HG02610 (cell line): ENCODE measurements around the gene LEUTX.

ENCODE experiments used
- ATAC-seq: cut with Tn5 transposase; IDR thresholded peaks from one replicate; pipeline ENCODE4 v1.9.1; 2021; ENCODE audit warnings: mild to moderate bottlenecking, moderate library complexity; ENCODE audit not compliant: unreplicated experiment

LEUTX gene

GRCh38 chr19:39820696-39821095 lies 42.0 kb downstream of the LEUTX start:
- ATAC-seq = no peak

GRCh38 chr19:39823686-39824085 lies 45.0 kb downstream of the LEUTX start:
- no peak for ATAC-seq

- peak; percentile 89 for ATAC-seq
Measured at GRCh38 chr19:39824143-39825092, 45.8 kb downstream of the LEUTX start.

DNA sequence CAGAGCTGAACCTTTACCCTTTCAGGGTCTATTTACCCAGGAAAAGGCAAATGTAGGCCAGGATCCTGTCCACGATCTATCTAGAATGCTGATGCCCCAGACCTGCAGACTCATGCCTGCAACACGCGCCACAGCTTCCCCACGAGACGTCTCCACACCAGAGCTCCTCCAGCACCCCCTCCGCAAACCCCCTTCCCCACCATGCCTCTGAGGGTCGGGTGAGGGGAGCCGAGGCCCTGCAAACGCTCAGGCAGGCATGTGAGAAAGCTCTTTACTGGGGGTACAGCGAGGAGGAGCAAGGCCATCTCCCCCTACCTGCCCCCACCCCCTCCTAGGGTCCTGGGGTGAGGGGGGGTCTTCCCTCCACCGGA lies 46.4 kb downstream of the LEUTX start:
- no peak for ATAC-seq

GRCh38 chr19:39825531-39826076 lies 47.0 kb downstream of the LEUTX start:
- no peak for ATAC-seq

GRCh38 chr19:39826311-39826945 lies 47.8 kb downstream of the LEUTX start:
- no peak for ATAC-seq

GRCh38 chr19:39827216-39827615 lies 48.6 kb downstream of the LEUTX start:
- ATAC-seq = no peak

DNA sequence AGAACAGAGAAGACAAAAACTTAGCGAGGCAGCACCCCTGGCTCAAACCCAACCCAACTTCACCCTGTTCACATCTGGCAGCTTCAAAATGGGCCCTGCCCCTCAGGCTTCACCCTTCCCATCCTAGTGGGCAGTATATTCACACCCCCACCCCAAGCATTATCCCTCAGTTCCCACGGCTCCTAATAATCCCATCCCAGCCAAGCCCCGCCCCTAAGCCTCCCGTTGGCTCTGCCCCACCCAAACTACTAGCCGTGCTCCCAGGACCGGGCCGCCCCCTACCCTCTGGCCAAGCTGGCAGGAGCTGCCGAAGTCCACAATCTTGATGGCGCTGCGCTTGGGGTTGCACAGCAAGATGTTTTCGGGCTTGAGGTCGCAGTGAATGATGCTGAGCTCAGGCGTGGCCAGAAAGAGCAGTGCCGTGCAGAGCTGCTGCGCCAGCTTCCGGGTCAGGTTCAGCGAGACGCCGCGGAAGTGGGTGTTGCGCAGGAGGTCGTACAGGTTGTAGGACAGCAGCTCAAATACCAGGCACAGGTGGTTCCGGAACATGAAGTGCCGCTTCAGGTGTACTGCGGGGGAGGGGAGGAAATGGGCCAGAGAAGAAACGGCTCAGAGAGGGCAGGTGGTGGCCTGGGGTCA lies 49.5 kb downstream of the LEUTX start:
- ATAC-seq = no peak

GRCh38 chr19:39828654-39829032 lies 50.0 kb downstream of the LEUTX start:
- ATAC-seq = no peak

- ATAC-seq = no peak
Measured at GRCh38 chr19:39829702-39830275, 51.1 kb downstream of the LEUTX start.

- ATAC-seq = no peak
Measured at GRCh38 chr19:39830406-39830805, 51.8 kb downstream of the LEUTX start.

DNA sequence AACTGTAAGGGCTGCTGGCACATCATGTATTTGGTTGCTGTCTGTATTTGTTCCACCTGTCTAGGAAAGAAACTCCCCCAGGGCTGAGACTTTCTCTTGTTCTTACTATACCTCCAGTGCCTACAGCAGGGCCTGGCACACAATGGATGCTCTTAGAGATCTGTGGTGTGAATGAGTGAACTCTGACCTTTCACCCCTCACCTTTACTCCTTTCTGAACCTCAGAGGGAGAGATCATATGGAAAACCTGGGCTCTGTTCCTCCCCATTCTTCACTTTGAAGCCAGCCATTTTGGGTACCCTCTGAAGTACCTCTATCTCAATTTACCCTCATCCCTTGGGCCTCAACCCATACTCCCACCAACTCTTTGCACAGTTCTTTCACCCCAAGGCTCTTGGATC lies 52.2 kb downstream of the LEUTX start:
- no peak for ATAC-seq

DNA sequence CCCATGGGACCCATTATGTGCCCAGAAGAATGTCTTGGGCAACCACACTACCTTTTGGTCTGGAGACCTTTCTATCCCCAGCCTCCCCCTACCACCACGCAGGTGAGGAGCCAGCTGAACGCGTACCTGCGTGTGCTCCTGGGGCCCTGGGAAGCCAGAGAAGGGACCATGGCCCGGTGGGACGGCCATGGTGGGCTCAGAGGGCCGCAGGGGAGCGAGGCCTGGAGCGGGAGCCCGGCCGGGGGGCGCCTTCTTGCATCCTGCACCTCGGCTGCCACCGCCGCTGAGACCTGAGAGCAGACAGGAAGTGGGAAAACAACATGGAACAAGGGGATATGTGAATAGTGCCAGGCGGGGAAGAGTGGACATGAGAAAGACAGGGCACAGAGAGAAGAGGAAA lies 53.0 kb downstream of the LEUTX start:
- ATAC-seq = no peak

GRCh38 chr19:39832341-39833083 lies 53.9 kb downstream of the LEUTX start:
- no peak for ATAC-seq

GRCh38 chr19:39833160-39833463 lies 54.5 kb downstream of the LEUTX start:
- no peak for ATAC-seq

- ATAC-seq = peak; percentile 85
Measured at GRCh38 chr19:39833464-39834286, 55.0 kb downstream of the LEUTX start, which contains the start of gene DYRK1B. DYRK1B (minus strand) TSS chr19:39834162; CDS start chr19:39831867, 2,295 bp downstream.

- no peak for ATAC-seq
Measured at GRCh38 chr19:39834287-39834841, 55.7 kb downstream of the LEUTX start.
